T-helper 17 cell (primary cell): Measurements from ENCODE around the gene GHRL. TPM values are rescaled to one million over a fixed set of nuclear protein-coding genes. Genes with fewer than 3 reads are reported as not detected.

Source experiments
- ATAC-seq: fragments of 150-1000 bp; cut with Tn5 transposase; 2 replicates; pipeline ENCODE4 v1.10.0; 2021; ENCODE audit warnings: mild to moderate bottlenecking, moderate library complexity
- DNase-seq, 3 donors: peaks; one replicate each; pipeline versions ENCODE4 v3.0.0 to v3.0.0-alpha.2; 2020 to 2021
- H3K9me3 ChIP-seq: one replicate; pipeline ENCODE4 v1.7.0; 2013; ENCODE audit warnings: low read length, mild to moderate bottlenecking; ENCODE audit not compliant: control insufficient read depth, poor library complexity, severe bottlenecking
- H3K27ac Mint-ChIP-seq: one replicate; pipeline ENCODE4 v1.8.0; 2022; ENCODE audit warnings: mild to moderate bottlenecking, moderate library complexity, mixed read lengths
- H3K27me3 Mint-ChIP-seq: one replicate; pipeline ENCODE4 v1.8.0; 2022; ENCODE audit warnings: mixed read lengths
- H3K36me3 Mint-ChIP-seq: one replicate; pipeline ENCODE4 v1.8.0; 2022; ENCODE audit warnings: low read depth, mixed read lengths
- H3K4me1 Mint-ChIP-seq: one replicate; pipeline ENCODE4 v1.8.0; 2022; ENCODE audit warnings: mild to moderate bottlenecking, mixed read lengths
- H3K4me3 Mint-ChIP-seq: one replicate; pipeline ENCODE4 v1.8.0; 2022; ENCODE audit warnings: mild to moderate bottlenecking, moderate library complexity, mixed read lengths
- total RNA-seq, 4 donors: library from RNA in 2 of 4; stranded (reverse) in 2 of 4; gene quantifications; one replicate each; pipeline ENCODE4 v1.2.3 and lab custom pipeline; 2022 to 2026

Gene GHRL
- total RNA-seq, 2 donors from 2014 or later: 0.73 to 0.85 TPM

DNA sequence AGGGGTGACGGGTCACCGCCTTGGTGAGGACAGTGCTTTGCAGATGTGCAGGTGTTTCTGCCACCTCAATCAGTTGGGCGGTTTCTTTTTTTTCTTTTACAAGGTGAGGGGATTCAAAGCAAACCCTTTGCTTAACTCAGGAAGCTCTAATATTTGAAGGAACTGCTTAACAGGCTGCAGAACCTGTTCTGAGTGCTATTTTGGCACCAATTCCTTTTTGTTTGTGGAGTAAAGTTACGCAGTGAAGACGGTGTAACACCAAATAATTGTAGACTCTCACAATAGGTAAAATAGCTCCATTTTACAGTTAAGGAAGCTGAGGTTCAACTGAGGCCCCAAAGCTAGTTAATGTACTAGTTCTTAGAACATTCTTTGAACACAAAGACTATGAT is 6.6 kb downstream of the GHRL start:
- DNase-seq (no peak), ATAC-seq (no peak)
- Mint-ChIP-seq H3K36me3 (peaks cover 3% of the 10 kb centered on the region), H3K27ac (peak overlapping the region; percentile 93), H3K27me3 (no peaks in the 10 kb centered on the region), H3K4me3 (no peak overlapping the region), H3K4me1 (peaks cover 20% of the 10 kb centered on the region)
- H3K9me3 ChIP-seq: no peaks in the 10 kb centered on the region

DNA sequence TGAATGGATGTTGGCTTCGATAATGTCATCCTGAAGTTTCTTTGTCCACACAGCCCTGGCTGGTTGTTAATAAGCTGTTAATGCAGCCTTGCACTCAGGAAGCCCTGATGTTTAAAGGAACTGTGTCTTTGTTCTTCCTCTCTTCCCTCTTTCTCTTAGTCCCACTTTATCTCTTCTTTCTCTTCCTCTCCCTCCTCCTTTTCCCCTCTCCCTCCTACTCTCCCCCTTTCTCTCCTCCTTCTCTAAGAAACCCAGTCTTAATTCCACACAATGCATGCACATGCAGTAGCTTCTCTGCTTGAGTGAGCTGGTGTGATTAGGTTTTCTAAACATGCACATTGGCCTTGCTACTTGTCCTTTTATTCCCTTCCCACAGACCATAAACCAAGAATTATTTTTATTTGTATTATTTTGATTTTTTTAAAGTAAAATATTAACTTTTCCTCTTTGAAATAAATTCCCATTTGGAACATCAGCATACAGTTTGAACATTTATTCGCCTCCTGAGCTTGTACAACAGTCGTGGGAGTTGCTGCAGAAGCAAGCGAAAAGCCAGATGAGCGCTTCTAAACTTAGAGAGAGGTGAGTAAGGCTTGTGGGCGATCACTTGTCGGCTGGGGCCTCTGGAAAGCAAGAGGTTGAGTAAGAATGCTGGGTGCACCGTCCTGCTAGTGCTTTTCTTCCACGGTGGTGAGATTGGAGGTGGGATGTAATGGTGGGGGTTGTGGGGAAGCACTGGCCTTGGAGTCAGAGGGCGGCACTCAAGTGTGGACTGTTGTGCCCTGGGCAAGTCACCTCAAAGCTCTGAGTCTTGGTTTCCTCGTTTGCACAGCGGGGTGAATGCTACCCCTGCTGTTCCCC is 7.2 kb downstream of the GHRL start:
- ATAC-seq (no peak), DNase-seq (no peak)
- peak overlapping the region; percentile 59 for H3K4me3 Mint-ChIP-seq
- H3K9me3 ChIP-seq: no peaks in the 10 kb centered on the region
- peaks cover 20% of the 10 kb centered on the region for H3K4me1 Mint-ChIP-seq
- H3K36me3 Mint-ChIP-seq: peaks cover 3% of the 10 kb centered on the region
- peak overlapping the region; percentile 93 for H3K27ac Mint-ChIP-seq
- no peaks in the 10 kb centered on the region for H3K27me3 Mint-ChIP-seq

DNA sequence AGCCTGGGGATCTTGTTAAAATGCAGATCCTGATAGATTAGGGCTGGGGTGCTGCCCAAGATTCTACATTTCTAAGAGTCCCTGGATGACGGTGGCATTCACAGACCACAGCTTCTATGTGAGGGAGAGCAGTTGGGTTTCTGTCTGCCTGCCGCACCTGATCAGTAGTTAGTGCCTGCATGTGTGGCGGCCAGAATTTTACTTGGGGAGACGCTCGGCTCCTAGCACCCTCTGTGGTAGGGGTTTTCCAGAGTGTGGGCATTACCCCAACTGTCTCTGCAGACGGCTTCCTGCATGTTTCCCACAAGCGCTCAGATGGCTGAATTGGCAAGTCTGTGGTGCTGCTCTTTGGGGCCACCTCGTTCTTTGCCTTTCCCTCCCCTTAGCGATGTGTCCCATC is 8.3 kb downstream of the GHRL start:
- peaks cover 3% of the 10 kb centered on the region for H3K36me3 Mint-ChIP-seq
- peak overlapping the region; percentile 93 for H3K27ac Mint-ChIP-seq
- H3K27me3 Mint-ChIP-seq: no peaks in the 10 kb centered on the region
- H3K4me1 Mint-ChIP-seq: peaks cover 22% of the 10 kb centered on the region
- no peaks in the 10 kb centered on the region for H3K9me3 ChIP-seq
- ATAC-seq (peak; percentile 96), DNase-seq (peak; percentile 31 to 63 (median 62))
- H3K4me3 Mint-ChIP-seq: peak overlapping the region; percentile 60

DNA sequence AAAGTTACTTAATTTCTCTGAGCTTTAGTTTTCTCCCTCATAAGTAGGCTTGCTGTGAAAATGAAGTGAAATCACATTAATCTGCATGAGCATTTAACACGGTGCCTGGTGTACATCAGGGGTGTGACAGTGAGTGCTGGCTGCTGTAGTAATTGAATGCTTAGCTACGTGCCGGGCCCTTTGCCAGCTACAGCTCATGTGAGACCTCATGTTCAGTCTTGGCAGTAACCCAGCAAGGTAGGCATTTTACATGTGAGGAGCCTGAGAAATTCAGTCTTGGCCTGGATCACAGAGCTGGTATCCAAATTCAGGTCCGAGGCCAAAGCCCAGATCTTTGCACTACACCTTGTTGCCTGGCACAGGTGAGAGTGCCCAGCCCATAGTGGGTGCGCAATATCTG is 9.1 kb downstream of the GHRL start:
- H3K27ac Mint-ChIP-seq: peak overlapping the region; percentile 93
- ATAC-seq (no peak), DNase-seq (no peak)
- H3K4me1 Mint-ChIP-seq: peaks cover 22% of the 10 kb centered on the region
- peak overlapping the region; percentile 60 for H3K4me3 Mint-ChIP-seq
- H3K27me3 Mint-ChIP-seq: no peaks in the 10 kb centered on the region
- H3K36me3 Mint-ChIP-seq: peaks cover 3% of the 10 kb centered on the region
- no peaks in the 10 kb centered on the region for H3K9me3 ChIP-seq

DNA sequence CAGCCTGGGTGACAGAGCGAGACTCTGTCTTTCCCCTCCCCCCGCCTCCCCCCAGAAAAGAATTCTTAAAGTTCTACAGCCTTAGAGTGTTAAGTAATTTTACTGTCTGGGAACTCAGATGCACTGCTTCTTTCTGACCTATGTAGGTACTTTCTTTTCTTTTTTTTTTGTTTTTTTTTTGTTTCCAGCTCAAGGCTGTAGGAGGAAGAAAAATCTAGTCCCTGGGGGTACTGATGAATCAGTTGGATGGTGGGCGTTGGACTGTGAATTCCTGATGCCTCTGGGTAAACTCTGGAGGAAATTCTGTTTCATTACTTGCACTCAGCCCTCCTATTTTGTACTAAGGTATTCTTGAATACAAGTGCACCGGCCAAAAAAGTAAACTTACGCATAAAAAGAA is 10.8 kb downstream of the GHRL start:
- no peaks in the 10 kb centered on the region for H3K9me3 ChIP-seq
- DNase-seq: no peak
- Mint-ChIP-seq H3K36me3 (peaks cover 2% of the 10 kb centered on the region), H3K27ac (peak overlapping the region; percentile 34), H3K4me1 (peaks cover 23% of the 10 kb centered on the region), H3K27me3 (no peaks in the 10 kb centered on the region), H3K4me3 (no peak overlapping the region)
- no peak for ATAC-seq

DNA sequence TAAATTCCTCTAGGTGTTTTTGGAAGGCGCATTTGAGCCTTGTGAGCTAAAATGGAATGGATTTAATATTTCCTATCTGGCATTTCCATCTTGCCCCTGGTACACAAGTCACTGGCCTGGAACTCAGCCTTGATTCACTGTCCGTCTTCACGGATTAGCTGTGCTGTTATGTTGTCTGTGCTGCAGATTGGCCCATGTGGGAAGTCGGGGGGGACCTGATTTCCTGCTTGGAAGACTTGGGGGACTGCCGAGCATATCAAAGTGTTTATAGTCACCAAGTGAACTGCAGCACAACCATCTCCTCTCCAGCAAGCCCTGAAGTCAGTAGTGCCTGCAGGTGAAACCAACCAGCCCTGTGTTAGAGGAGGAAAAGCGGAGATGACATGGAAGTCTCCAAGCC is 12.2 kb downstream of the GHRL start:
- H3K27ac Mint-ChIP-seq: peak overlapping the region; percentile 29
- H3K9me3 ChIP-seq: no peaks in the 10 kb centered on the region
- H3K27me3 Mint-ChIP-seq: no peaks in the 10 kb centered on the region
- peaks cover 2% of the 10 kb centered on the region for H3K36me3 Mint-ChIP-seq
- ATAC-seq (no peak), DNase-seq (no peak)
- peaks cover 23% of the 10 kb centered on the region for H3K4me1 Mint-ChIP-seq
- no peak overlapping the region for H3K4me3 Mint-ChIP-seq

DNA sequence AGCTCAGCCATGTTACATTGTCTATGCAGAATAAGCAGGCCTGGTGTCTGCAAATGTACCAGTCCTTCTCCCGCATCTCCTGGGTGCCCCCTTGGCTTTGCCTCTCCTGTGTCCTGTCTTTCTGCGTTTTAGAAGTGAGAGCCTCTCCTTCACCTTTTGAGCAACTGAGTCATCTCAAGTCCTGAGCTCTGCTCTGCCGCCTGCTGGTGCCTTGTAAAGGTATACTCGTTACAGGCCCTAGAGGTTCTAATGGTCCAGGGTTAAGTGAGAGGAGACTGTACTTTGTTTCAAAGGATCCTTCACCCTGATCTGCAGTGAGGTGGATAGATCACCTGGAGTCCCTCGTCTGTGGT is 12.6 kb downstream of the GHRL start:
- peaks cover 2% of the 10 kb centered on the region for H3K36me3 Mint-ChIP-seq
- no peak for DNase-seq
- ATAC-seq: no peak
- H3K4me3 Mint-ChIP-seq: no peak overlapping the region
- no peaks in the 10 kb centered on the region for H3K27me3 Mint-ChIP-seq
- peak overlapping the region; percentile 29 for H3K27ac Mint-ChIP-seq
- H3K4me1 Mint-ChIP-seq: peaks cover 23% of the 10 kb centered on the region
- no peaks in the 10 kb centered on the region for H3K9me3 ChIP-seq

DNA sequence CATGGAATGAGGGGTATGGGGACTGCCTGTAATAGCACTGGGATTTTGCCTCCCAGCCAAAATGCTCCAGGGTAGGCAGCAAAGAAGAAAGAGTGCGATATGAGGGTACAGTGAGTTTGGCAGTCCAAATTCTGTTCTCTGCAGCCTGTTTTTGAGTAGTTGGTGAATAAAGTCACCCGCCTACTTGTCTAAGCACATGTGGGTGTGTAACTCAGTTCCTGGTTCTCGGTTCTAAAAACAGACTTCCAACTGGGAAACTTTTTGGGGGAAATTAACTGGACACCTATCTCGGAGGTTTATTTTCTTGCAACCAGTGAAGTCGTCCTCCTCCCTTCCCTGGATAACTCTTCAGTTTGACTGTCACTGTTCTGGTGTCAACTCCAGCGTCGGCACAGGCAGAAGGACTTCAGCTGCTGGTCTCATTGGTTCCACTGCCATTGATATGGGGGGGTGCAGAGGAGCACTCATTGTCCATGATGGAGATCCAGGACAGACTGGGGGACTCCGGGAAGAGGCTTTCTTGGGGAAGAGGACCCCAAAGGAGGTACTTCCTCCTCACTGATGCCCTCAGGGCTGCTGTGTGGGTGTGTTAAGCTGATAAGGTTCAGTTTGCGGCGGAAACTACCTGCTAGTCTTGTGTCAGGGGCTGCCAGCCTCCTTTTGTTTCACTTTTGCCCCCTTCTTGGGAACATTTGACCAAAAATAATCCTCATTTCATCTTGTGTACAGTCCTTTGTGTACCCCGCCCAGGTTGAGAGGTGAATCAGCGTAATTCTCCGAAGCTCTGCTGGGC is 13.2 kb downstream of the GHRL start:
- Mint-ChIP-seq H3K36me3 (peaks cover 2% of the 10 kb centered on the region), H3K27me3 (no peaks in the 10 kb centered on the region), H3K4me3 (no peak overlapping the region), H3K4me1 (peaks cover 18% of the 10 kb centered on the region), H3K27ac (peak overlapping the region; percentile 29)
- DNase-seq (no peak), ATAC-seq (no peak)
- H3K9me3 ChIP-seq: no peaks in the 10 kb centered on the region

DNA sequence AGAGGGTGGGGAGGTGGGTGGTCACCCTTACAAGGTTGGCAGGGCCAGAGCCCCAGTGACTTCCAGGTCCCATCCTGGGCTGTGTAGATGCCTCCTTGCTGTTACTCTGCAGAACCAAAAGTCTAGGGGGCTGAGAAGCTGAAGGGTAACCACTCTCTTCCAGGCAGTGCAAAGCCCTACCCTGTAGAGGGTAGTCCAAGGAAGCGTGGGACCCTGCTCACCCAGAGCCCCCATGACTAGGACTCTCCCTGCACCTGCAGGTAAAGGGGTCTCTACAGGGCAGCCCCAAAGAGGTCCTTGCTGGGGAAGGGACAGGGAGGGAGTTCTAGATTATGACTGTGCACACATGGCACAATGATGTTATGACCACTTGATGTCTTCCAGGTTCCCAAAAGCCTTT is 14.2 kb downstream of the GHRL start:
- no peaks in the 10 kb centered on the region for H3K9me3 ChIP-seq
- no peak for DNase-seq
- Mint-ChIP-seq H3K27me3 (no peaks in the 10 kb centered on the region), H3K36me3 (peaks cover 2% of the 10 kb centered on the region), H3K4me1 (peaks cover 21% of the 10 kb centered on the region), H3K27ac (peak overlapping the region; percentile 2), H3K4me3 (no peak overlapping the region)
- ATAC-seq: no peak

DNA sequence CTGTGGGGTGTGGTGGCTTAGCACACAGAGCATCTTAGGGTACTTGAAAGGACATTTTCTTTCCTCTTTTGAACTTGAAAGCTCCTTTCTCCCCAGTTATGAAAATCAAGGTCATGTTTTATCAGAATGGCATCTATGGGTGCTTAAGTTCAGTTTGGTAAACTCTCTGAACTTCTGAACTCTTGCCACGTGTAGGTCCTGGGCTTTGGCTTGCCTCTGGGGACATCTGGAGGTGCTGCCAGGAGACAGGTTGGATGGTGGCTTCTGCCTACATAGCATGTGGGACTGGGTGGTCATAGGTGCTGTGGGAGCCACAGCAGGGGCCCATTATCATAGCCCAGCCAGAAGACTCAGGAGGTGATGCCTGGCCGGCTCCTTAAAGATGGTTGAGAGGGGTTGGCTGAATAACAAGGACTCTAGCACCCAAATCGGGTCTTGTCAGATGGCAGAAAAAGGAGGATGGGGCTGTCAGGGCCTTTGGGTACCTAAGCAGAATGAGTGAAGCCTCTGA is 15.6 kb downstream of the GHRL start:
- ATAC-seq: peak; percentile 51
- no peaks in the 10 kb centered on the region for H3K27me3 Mint-ChIP-seq

DNA sequence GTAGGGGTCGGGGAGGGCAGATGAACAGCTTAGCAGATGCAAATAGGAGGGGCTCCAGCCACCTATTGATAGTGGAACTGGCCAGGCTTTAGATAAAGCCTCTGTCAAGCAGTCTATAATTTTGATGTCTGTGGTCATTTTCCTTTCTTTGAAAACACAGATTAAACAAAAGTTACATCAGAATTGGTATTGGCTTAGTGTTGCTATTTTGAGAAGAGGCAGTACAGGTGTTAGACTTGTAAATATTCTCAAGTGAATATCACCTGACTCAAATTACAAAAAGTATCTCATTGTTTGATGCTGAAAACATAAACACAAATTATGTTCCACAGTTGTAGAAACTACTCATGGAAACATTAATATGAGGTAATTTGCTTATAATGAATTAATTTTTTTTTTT is 18.1 kb downstream of the GHRL start:
- Mint-ChIP-seq H3K27me3 (no peaks in the 10 kb centered on the region), H3K4me3 (no peak overlapping the region), H3K4me1 (peaks cover 26% of the 10 kb centered on the region), H3K36me3 (peaks cover 2% of the 10 kb centered on the region), H3K27ac (peak overlapping the region; percentile 84)
- no peak for ATAC-seq
- H3K9me3 ChIP-seq: no peaks in the 10 kb centered on the region
- DNase-seq: no peak

More for the DNA sequence above, 15.6 kb downstream of the GHRL start:
- DNase-seq: no peak
- H3K4me3 Mint-ChIP-seq: no peak overlapping the region
- peaks cover 2% of the 10 kb centered on the region for H3K36me3 Mint-ChIP-seq
- H3K9me3 ChIP-seq: no peaks in the 10 kb centered on the region
- H3K27ac Mint-ChIP-seq: peak overlapping the region; percentile 83
- peaks cover 28% of the 10 kb centered on the region for H3K4me1 Mint-ChIP-seq

DNA sequence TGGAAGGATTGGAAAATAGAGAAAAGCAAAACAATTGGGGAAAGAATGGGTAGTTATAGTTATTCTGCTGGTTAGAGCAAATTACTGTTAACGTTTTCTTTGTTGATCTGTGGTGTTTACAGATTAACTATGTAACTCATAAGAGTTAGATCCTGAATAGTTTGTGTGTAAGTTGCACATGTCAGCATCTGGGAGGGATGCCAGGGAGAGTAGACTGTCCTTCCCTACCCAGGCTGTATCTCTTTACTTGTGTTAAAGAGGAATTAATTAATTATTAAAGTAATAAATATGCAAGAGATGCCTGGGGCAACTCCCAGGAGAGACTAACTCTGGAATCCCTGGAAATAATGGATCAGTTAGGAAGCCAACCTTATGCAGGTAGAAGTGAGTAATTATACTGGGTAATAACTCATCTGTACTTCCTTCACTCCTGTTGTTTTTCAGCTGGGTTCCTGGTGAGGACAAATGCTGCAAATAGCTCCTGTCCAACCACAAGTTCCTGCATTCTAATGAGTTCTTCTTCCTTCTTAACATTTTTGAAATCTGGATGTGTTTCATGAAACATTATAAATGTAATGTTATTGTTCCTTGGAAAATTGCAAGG is 18.9 kb downstream of the GHRL start:
- peaks cover 31% of the 10 kb centered on the region for H3K4me1 Mint-ChIP-seq

DNA sequence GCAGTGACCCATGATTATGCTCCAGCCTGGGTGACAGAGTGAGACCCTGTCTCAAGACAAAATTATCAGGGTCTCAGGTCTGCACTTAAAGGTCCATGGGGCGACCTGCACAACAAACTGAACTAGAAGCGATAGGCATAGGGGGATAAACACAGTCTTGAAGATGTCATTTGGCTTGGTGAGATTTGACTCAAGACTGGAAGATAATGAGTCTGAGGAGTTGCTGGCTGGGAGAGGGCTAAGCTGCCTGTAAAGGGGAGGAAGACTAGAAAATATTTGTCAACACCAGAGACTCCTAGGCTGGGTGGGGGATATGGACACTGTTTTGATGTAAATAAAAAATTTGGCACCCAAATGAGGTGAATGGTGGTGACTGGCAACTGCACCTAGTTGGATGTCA is 19.8 kb downstream of the GHRL start:
- peaks cover 31% of the 10 kb centered on the region for H3K4me1 Mint-ChIP-seq
- no peak for ATAC-seq
- H3K36me3 Mint-ChIP-seq: no peaks in the 10 kb centered on the region
- H3K9me3 ChIP-seq: no peaks in the 10 kb centered on the region
- H3K27me3 Mint-ChIP-seq: no peaks in the 10 kb centered on the region
- peak overlapping the region; percentile 81 for H3K4me3 Mint-ChIP-seq
- DNase-seq: no peak
- H3K27ac Mint-ChIP-seq: peak overlapping the region; percentile 89

More for the DNA sequence above, 18.9 kb downstream of the GHRL start:
- ATAC-seq (no peak), DNase-seq (no peak)
- H3K9me3 ChIP-seq: no peaks in the 10 kb centered on the region
- Mint-ChIP-seq H3K27me3 (no peaks in the 10 kb centered on the region), H3K4me3 (no peak overlapping the region), H3K27ac (peak overlapping the region; percentile 89), H3K36me3 (peaks cover 2% of the 10 kb centered on the region)
